SK-N-SH treated with all-trans-retinoic acid at 6 μM for 48 hours (cell line): ENCODE results near the gene NUDCD2.

Source experiments
- ATAC-seq: fragments of 200-7000 bp; cut with Tn5 transposase; 3 replicates; pipeline ENCODE4 v1.9.1; 2020; ENCODE audit warnings: mild to moderate bottlenecking, moderate library complexity
- ARNTL ChIP-seq: fragments of 450-650 bp; formaldehyde crosslinking; IDR thresholded peaks from 2 replicates; pipeline ENCODE4 v1.5.0; 2020; ENCODE audit warnings: low read depth, mild to moderate bottlenecking, moderate library complexity, borderline replicate concordance
- BACH2 ChIP-seq: fragments of 250-450 bp; sonication (Bioruptor Pico); IDR thresholded peaks from 2 replicates; pipeline ENCODE4 v1.9.0; 2021; ENCODE audit warnings: mild to moderate bottlenecking, borderline replicate concordance
- CSDC2 ChIP-seq: fragments of 250-450 bp; sonication (Bioruptor Pico); IDR thresholded peaks from 2 replicates; pipeline ENCODE4 v1.5.0; 2020; ENCODE audit warnings: mild to moderate bottlenecking, moderate library complexity
- ESRRG ChIP-seq: fragments of 250-450 bp; sonication (Bioruptor Pico); IDR thresholded peaks from 2 replicates; pipeline ENCODE4 v1.6.1; 2021; ENCODE audit warnings: mild to moderate bottlenecking
- ISL1 ChIP-seq: fragments of 250-450 bp; sonication (Bioruptor Pico); IDR thresholded peaks from 2 replicates; pipeline ENCODE4 v2.1.2; 2022; ENCODE audit warnings: mild to moderate bottlenecking, moderate library complexity
- PPARA ChIP-seq: fragments of 250-450 bp; sonication (Bioruptor Pico); IDR thresholded peaks from 2 replicates; pipeline ENCODE4 v1.5.0; 2020; ENCODE audit warnings: mild to moderate bottlenecking, borderline replicate concordance
- RARB ChIP-seq: fragments of 250-450 bp; sonication (Bioruptor Pico); IDR thresholded peaks from 2 replicates; pipeline ENCODE4 v1.8.0; 2021; ENCODE audit warnings: mild to moderate bottlenecking, moderate library complexity
- SNAI2 ChIP-seq: fragments of 250-450 bp; sonication (Bioruptor Pico); IDR thresholded peaks from 2 replicates; pipeline ENCODE4 v1.5.0; 2020; ENCODE audit warnings: mild to moderate bottlenecking, moderate library complexity
- TCF4 ChIP-seq: fragments of 250-450 bp; sonication (Bioruptor Pico); IDR thresholded peaks from 2 replicates; pipeline ENCODE4 v1.8.0; 2021; ENCODE audit warnings: mild to moderate bottlenecking, moderate library complexity, borderline replicate concordance
- TOX ChIP-seq: fragments of 250-450 bp; sonication (Bioruptor Pico); IDR thresholded peaks from 2 replicates; pipeline ENCODE4 v1.8.0; 2021; ENCODE audit warnings: mild to moderate bottlenecking, moderate library complexity, borderline replicate concordance
- ZC3H10 ChIP-seq: fragments of 250-450 bp; sonication (Bioruptor Pico); IDR thresholded peaks from 2 replicates; pipeline ENCODE4 v1.5.1; 2021; ENCODE audit warnings: mild to moderate bottlenecking, moderate library complexity
- ZFP3 ChIP-seq: fragments of 250-450 bp; sonication (Bioruptor Pico); IDR thresholded peaks from 2 replicates; pipeline ENCODE4 v1.5.0; 2020; ENCODE audit warnings: mild to moderate bottlenecking, moderate library complexity
- ZFP30 ChIP-seq: fragments of 450-650 bp; formaldehyde crosslinking; IDR thresholded peaks from 2 replicates; pipeline ENCODE4 v1.5.0; 2022; ENCODE audit warnings: mild to moderate bottlenecking, moderate library complexity
- ZNF565 ChIP-seq: fragments of 450-650 bp; formaldehyde crosslinking; conservative IDR thresholded peaks from 2 replicates; pipeline ENCODE4 v1.5.0; 2020; ENCODE audit warnings: low read depth, mild to moderate bottlenecking, moderate library complexity
- ZNF70 ChIP-seq: fragments of 450-650 bp; formaldehyde crosslinking; IDR thresholded peaks from 2 replicates; pipeline ENCODE4 v1.5.0; 2020; ENCODE audit warnings: mild to moderate bottlenecking, moderate library complexity
- ZNF8 ChIP-seq: fragments of 450-650 bp; formaldehyde crosslinking; IDR thresholded peaks from 2 replicates; pipeline ENCODE4 v1.5.0; 2020; ENCODE audit warnings: mild to moderate bottlenecking, moderate library complexity
- TF ChIP-seq, protein P1 (sequence below): fragments of 250-450 bp; sonication (Bioruptor Pico); IDR thresholded peaks from 2 replicates; pipeline ENCODE4 v1.8.0; 2020; ENCODE audit warnings: mild to moderate bottlenecking, moderate library complexity, borderline replicate concordance
- TF ChIP-seq, protein P2 (sequence below): fragments of 250-450 bp; sonication (Bioruptor Pico); IDR thresholded peaks from 2 replicates; pipeline ENCODE4 v1.5.1; 2020; ENCODE audit warnings: low read depth, mild to moderate bottlenecking, moderate library complexity
- TF ChIP-seq, protein P3 (sequence below): fragments of 250-450 bp; sonication (Bioruptor Pico); IDR thresholded peaks from 2 replicates; pipeline ENCODE4 v1.8.0; 2021; ENCODE audit warnings: low read depth, mild to moderate bottlenecking, moderate library complexity, borderline replicate concordance
- TF ChIP-seq, protein P4 (sequence below): fragments of 250-450 bp; sonication (Bioruptor Pico); IDR thresholded peaks from 2 replicates; pipeline ENCODE4 v1.5.1; 2021; ENCODE audit warnings: mild to moderate bottlenecking, moderate library complexity
- TF ChIP-seq, protein P5 (sequence below): fragments of 250-450 bp; sonication (Bioruptor Pico); IDR thresholded peaks from 2 replicates; pipeline ENCODE4 v1.5.0; 2020; ENCODE audit warnings: mild to moderate bottlenecking, moderate library complexity

NUDCD2 gene

DNA sequence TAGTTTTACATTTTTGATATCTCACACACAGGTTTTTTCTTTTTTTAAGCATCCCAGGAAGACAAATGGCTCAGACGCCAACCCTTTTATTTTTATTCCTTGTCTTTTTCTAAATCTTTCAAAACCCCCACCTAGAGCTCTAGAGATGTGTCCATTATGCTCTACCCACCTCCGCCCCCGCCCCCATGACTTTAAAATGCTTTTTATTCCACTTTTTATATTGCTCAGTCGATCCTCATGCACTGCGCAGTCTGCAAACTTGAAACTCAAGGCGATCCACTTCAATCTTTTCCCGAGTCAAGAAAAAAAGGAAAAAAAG is 45.1 kb upstream of the NUDCD2 start:
- ATAC-seq, result peak; percentile 5; the same call in 2 of the 3 replicates

DNA sequence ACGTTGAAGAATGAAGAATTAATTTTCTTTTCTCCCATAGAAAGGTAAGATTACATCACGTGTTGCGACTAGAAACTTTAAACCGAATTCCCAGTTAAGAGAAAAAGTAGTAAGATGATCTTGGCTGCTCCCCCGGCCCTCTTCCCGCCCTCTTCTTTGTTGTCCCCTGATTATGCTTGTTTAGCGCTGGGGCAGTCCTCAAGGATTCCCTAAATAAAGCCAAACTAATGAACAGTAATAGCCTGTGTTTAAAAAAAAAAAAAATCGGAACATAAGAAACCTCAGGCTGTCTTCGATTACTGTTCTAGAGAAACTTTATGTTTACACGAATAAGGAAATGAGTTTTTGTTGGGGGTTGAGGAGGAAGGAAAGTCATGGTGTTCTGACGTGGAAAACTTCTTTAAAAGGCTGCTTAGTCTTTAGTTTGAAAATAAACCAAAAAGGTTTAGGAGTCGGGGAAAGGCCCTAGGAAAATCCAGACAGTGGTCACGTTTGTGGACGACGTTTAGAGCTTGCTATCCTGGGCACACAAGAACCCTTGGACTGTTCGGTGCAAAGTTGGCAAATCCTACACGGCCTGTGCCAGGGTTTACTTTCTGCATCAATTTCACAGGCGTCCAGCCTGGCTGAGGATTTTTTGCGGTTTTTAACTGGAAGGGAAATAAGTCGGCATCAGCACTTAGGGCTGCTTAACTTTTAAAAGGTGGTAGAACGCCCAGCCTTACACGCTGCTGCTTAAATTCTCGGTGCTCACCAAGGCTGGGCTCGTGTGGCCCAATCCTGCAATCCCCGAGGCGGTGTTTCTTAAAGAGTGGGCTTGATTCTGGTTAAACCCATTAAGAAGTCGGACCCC is 44.4 kb upstream of the NUDCD2 start:
- ATAC-seq, result peak; percentile 44
- no peak for TF ChIP-seq ZFP3
- TF ChIP-seq, protein P1, sequence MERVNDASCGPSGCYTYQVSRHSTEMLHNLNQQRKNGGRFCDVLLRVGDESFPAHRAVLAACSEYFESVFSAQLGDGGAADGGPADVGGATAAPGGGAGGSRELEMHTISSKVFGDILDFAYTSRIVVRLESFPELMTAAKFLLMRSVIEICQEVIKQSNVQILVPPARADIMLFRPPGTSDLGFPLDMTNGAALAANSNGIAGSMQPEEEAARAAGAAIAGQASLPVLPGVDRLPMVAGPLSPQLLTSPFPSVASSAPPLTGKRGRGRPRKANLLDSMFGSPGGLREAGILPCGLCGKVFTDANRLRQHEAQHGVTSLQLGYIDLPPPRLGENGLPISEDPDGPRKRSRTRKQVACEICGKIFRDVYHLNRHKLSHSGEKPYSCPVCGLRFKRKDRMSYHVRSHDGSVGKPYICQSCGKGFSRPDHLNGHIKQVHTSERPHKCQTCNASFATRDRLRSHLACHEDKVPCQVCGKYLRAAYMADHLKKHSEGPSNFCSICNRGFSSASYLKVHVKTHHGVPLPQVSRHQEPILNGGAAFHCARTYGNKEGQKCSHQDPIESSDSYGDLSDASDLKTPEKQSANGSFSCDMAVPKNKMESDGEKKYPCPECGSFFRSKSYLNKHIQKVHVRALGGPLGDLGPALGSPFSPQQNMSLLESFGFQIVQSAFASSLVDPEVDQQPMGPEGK (CRISPR knock-in tag), result no peak
- TF ChIP-seq, protein P2, sequence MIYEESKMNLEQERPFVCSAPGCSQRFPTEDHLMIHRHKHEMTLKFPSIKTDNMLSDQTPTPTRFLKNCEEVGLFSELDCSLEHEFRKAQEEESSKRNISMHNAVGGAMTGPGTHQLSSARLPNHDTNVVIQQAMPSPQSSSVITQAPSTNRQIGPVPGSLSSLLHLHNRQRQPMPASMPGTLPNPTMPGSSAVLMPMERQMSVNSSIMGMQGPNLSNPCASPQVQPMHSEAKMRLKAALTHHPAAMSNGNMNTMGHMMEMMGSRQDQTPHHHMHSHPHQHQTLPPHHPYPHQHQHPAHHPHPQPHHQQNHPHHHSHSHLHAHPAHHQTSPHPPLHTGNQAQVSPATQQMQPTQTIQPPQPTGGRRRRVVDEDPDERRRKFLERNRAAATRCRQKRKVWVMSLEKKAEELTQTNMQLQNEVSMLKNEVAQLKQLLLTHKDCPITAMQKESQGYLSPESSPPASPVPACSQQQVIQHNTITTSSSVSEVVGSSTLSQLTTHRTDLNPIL (CRISPR knock-in tag), result no peak
- TF ChIP-seq, protein P3, sequence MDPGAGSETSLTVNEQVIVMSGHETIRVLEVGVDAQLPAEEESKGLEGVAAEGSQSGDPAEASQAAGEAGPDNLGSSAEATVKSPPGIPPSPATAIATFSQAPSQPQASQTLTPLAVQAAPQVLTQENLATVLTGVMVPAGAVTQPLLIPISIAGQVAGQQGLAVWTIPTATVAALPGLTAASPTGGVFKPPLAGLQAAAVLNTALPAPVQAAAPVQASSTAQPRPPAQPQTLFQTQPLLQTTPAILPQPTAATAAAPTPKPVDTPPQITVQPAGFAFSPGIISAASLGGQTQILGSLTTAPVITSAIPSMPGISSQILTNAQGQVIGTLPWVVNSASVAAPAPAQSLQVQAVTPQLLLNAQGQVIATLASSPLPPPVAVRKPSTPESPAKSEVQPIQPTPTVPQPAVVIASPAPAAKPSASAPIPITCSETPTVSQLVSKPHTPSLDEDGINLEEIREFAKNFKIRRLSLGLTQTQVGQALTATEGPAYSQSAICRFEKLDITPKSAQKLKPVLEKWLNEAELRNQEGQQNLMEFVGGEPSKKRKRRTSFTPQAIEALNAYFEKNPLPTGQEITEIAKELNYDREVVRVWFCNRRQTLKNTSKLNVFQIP (CRISPR knock-in tag), result no peak
- no peak for TF ChIP-seq ZNF565
- no peak for TF ChIP-seq RARB
- no peak for TF ChIP-seq CSDC2 (CRISPR knock-in tag)
- TF ChIP-seq, protein P4, sequence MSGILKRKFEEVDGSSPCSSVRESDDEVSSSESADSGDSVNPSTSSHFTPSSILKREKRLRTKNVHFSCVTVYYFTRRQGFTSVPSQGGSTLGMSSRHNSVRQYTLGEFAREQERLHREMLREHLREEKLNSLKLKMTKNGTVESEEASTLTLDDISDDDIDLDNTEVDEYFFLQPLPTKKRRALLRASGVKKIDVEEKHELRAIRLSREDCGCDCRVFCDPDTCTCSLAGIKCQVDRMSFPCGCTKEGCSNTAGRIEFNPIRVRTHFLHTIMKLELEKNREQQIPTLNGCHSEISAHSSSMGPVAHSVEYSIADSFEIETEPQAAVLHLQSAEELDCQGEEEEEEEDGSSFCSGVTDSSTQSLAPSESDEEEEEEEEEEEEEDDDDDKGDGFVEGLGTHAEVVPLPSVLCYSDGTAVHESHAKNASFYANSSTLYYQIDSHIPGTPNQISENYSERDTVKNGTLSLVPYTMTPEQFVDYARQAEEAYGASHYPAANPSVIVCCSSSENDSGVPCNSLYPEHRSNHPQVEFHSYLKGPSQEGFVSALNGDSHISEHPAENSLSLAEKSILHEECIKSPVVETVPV, result no peak
- no peak for TF ChIP-seq ZNF8 (CRISPR knock-in tag)
- TF ChIP-seq ESRRG (CRISPR knock-in tag), result no peak

More for the DNA sequence above, 45.1 kb upstream of the NUDCD2 start:
- TF ChIP-seq TOX (CRISPR knock-in tag) (no peak), ARNTL (CRISPR knock-in tag) (no peak), SNAI2 (CRISPR knock-in tag) (no peak), PPARA (CRISPR knock-in tag) (no peak), RARB (no peak), ZNF70 (CRISPR knock-in tag) (no peak), BACH2 (CRISPR knock-in tag) (no peak), ISL1 (no peak), TCF4 (no peak), ZC3H10 (no peak), ZFP30 (no peak), ESRRG (CRISPR knock-in tag) (no peak)
- TF ChIP-seq, protein P2 (CRISPR knock-in tag), result no peak
- TF ChIP-seq, protein P4, result no peak
- TF ChIP-seq, protein P3 (CRISPR knock-in tag), result no peak
- TF ChIP-seq, protein P5, sequence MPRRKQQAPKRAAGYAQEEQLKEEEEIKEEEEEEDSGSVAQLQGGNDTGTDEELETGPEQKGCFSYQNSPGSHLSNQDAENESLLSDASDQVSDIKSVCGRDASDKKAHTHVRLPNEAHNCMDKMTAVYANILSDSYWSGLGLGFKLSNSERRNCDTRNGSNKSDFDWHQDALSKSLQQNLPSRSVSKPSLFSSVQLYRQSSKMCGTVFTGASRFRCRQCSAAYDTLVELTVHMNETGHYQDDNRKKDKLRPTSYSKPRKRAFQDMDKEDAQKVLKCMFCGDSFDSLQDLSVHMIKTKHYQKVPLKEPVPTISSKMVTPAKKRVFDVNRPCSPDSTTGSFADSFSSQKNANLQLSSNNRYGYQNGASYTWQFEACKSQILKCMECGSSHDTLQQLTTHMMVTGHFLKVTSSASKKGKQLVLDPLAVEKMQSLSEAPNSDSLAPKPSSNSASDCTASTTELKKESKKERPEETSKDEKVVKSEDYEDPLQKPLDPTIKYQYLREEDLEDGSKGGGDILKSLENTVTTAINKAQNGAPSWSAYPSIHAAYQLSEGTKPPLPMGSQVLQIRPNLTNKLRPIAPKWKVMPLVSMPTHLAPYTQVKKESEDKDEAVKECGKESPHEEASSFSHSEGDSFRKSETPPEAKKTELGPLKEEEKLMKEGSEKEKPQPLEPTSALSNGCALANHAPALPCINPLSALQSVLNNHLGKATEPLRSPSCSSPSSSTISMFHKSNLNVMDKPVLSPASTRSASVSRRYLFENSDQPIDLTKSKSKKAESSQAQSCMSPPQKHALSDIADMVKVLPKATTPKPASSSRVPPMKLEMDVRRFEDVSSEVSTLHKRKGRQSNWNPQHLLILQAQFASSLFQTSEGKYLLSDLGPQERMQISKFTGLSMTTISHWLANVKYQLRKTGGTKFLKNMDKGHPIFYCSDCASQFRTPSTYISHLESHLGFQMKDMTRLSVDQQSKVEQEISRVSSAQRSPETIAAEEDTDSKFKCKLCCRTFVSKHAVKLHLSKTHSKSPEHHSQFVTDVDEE, result no peak
- TF ChIP-seq, protein P1 (CRISPR knock-in tag), result no peak
